Measurements from ENCODE around the gene RAC3.

DNA sequence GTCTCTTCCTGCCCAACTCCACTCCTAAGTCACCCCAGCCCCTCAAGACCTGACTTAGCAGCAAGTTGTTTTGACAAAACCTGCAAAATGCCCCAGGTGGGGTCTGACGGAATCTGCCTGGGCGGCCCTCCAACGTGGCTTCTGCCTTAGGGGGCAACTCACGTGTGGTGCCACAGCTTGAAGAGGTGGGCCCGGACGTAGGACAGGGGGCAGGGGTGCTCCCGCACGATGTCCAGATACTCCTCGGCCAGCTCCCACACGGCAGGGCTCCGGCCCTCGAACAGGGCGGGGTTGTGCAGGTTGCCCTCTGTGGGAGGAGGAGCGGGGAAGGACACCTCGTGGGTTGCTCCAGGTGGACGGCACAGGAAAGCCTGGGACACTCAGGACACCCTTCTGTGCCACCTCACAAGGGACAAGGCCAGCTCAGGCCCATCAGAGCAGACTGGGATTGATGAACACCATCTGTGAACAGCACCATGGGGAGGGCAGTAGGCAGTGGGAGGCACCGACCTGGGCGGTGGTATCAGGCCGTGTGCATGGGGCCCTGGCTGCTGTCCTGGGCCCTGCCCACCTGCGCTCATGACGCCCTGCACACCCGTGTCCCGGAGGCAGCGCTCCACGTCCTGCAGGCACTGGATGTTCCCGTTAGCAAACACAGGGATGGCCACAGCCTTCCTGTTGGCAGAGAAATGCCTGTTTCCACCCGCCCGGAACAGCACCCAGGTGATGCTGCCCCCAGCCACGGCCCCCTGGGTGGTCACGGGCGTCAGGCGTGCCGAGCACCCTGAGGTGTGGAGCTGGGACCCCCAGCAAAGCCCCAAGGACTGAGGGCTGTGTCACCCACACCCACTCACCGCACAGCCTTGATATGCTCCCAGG is 29.8 kb downstream of the RAC3 start:
- TF ChIP-seq, protein P1, sequence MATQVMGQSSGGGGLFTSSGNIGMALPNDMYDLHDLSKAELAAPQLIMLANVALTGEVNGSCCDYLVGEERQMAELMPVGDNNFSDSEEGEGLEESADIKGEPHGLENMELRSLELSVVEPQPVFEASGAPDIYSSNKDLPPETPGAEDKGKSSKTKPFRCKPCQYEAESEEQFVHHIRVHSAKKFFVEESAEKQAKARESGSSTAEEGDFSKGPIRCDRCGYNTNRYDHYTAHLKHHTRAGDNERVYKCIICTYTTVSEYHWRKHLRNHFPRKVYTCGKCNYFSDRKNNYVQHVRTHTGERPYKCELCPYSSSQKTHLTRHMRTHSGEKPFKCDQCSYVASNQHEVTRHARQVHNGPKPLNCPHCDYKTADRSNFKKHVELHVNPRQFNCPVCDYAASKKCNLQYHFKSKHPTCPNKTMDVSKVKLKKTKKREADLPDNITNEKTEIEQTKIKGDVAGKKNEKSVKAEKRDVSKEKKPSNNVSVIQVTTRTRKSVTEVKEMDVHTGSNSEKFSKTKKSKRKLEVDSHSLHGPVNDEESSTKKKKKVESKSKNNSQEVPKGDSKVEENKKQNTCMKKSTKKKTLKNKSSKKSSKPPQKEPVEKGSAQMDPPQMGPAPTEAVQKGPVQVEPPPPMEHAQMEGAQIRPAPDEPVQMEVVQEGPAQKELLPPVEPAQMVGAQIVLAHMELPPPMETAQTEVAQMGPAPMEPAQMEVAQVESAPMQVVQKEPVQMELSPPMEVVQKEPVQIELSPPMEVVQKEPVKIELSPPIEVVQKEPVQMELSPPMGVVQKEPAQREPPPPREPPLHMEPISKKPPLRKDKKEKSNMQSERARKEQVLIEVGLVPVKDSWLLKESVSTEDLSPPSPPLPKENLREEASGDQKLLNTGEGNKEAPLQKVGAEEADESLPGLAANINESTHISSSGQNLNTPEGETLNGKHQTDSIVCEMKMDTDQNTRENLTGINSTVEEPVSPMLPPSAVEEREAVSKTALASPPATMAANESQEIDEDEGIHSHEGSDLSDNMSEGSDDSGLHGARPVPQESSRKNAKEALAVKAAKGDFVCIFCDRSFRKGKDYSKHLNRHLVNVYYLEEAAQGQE (IDR thresholded peaks at IDR 0.05; ENCODE audit: insufficient read depth in 1 of 2, low read depth in 2 of 2, low read length in 2 of 2) = no peak
- TF ChIP-seq POLR2AphosphoS5 (IDR thresholded peaks at IDR 0.05; ENCODE audit: low read depth, low read length) (0 out of 2 replicates have a peak, but pooled peaks have one; percentile 44), TAF1 (IDR thresholded peaks at IDR 0.05; ENCODE audit: borderline replicate concordance, insufficient read depth, low read length) (no peak), SIN3A (IDR thresholded peaks at IDR 0.05; ENCODE audit: borderline replicate concordance, insufficient read depth, low read length) (no peak)

Measured in PFSK-1 (cell line).